Fibroblast of pulmonary artery (primary cell): ENCODE data around the gene CHAC1.

Experiments
- DNase-seq: peaks from one replicate; pipeline ENCODE4 v3.0.0-alpha.2; 2010; ENCODE audit warnings: low read depth
- H3K4me3 ChIP-seq: replicated peaks from 2 replicates; pipeline ENCODE4 v1.5.1; 2011; ENCODE audit warnings: low read depth, mild to moderate bottlenecking, control low read depth, low read length, moderate library complexity
- TF ChIP-seq, protein P1 (sequence below): IDR thresholded peaks from 2 replicates; pipeline ENCODE4 v1.5.1; 2011; ENCODE audit warnings: mild to moderate bottlenecking, control low read depth, low read length, inconsistent platforms; ENCODE audit errors: missing control alignments

CHAC1 gene

DNA sequence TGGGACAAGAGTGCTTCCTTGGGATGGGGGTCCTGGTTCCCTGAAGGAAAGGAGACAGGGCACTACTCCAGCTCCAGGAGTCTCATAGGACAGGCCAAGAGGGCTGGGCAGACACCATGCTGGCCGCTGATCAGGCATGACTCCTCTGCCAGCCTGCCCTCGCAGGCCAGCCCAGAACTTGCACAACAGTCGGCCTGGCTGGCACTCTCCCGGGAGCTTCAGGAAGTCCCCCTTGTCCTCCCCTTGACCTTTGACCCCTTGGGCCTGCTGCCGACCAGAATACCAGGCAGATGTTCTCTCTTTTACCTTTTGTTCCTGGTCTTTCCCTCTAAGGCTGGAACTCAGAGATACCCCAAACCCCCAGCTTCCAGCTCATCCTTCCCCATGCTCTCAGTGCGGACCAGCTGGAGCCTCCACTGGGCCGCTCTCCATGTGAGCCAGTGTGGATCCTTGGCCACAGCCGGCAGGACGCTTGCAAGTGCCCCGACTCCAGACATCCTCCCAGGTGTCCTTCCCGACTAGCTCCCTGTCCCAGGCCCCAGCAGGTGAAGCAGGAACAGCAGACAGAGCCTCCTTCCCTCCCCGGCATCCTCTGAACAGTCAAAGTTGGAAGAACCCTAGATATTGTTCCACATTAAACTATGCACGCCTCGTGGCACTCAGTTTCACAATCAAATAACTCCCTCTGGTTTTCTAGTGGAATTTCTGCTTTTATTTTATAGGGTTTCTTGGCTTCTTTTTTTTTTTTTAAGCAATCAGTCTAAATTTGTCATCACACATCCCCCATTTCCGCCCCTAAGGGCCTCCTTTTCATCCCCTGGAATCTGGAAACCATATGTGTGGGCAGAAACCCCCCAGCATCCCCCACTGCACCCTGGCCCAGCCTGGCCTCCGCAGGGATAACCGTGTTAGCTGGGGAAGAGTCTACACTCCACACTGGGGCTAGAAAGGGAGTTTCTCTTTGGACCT lies 43.3 kb upstream of the CHAC1 start:
- H3K4me3 ChIP-seq, result no peak overlapping the region
- TF ChIP-seq, protein P1, sequence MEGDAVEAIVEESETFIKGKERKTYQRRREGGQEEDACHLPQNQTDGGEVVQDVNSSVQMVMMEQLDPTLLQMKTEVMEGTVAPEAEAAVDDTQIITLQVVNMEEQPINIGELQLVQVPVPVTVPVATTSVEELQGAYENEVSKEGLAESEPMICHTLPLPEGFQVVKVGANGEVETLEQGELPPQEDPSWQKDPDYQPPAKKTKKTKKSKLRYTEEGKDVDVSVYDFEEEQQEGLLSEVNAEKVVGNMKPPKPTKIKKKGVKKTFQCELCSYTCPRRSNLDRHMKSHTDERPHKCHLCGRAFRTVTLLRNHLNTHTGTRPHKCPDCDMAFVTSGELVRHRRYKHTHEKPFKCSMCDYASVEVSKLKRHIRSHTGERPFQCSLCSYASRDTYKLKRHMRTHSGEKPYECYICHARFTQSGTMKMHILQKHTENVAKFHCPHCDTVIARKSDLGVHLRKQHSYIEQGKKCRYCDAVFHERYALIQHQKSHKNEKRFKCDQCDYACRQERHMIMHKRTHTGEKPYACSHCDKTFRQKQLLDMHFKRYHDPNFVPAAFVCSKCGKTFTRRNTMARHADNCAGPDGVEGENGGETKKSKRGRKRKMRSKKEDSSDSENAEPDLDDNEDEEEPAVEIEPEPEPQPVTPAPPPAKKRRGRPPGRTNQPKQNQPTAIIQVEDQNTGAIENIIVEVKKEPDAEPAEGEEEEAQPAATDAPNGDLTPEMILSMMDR, result no peak
- peak; percentile 66 for DNase-seq

DNA sequence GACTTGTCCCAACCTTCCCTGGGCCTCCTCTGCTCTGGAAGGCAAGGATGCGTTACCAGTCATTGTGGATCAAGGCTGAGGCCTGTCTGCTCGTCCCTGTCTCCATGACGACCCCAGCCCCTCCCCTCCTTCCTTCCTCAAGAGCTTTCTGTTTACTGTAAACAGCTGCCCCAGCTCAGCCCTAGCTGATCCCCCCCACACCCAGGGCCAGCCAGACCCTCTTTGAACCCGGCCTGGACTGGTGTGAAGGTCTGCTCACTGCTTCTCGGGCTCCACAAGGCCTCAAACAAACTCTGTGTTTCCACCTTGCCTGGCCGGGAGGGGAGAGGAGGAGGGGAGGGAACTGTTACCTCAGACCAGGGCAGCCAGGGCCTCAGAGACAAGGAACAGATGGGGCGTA lies 42.1 kb upstream of the CHAC1 start:
- DNase-seq, result no peak
- TF ChIP-seq, protein P1, result no peak
- H3K4me3 ChIP-seq, result no peak overlapping the region

DNA sequence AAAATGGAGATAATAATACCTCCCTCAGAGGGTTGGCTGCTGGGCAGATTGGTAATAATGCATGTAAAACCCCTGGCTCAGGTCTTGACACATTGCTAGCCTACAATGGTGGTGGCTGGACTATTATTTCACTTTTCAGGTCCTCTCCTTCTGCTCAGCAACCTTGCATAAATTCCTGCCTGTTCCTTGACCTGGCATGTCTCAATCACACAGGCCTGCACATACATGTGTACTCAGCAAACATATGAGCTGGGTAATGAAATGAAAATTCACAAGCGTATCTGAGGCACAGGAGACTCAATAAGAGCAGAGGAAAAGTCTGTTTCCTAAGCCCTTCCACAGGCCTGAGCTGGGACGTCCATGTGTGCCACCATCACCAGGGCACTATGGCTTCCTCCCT lies 41.6 kb upstream of the CHAC1 start:
- no peak overlapping the region for H3K4me3 ChIP-seq
- TF ChIP-seq, protein P1, result no peak
- no peak for DNase-seq

DNA sequence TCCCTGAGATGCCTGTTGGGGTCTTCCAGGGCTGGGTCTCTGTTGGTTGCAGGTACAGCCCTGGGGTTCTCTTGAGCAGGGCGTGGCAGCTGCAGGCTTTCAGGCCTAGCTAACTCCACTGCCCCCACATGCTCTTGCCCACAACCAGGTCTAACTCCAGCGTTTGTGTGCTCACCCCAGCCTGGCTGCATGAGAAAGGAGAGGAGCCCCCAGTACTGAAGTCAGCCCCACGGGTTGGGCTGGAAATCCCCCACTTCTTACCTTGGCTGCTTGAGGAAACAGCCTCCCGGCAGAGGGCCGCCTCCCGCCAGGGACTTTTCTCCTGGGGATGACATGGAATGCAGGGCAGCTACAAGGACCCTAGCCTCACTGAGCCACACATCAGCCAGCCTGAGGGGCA lies 40.8 kb upstream of the CHAC1 start:
- DNase-seq, result no peak
- no peak overlapping the region for H3K4me3 ChIP-seq
- TF ChIP-seq, protein P1, result no peak

DNA sequence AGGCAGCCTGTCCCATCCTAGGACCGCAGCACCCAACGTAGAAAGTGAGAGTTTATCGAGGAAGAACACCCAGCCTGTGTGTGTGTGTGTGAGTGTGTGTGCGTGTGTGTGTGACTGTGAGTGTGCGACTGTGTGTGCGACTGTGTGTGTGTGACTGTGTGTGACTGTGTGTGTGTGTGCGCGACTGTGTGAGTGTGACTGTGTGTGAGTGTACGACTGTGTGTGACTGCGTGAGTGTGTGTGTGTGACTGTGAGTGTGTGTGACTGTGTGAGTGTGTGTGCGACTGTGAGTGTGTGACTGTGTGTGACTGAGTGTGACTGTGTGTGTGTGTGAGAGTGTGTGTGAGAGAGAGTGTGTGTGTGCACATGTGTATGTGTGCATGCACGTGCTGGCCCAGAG lies 39.3 kb upstream of the CHAC1 start:
- H3K4me3 ChIP-seq, result no peak overlapping the region
- TF ChIP-seq, protein P1, result no peak
- no peak for DNase-seq

DNA sequence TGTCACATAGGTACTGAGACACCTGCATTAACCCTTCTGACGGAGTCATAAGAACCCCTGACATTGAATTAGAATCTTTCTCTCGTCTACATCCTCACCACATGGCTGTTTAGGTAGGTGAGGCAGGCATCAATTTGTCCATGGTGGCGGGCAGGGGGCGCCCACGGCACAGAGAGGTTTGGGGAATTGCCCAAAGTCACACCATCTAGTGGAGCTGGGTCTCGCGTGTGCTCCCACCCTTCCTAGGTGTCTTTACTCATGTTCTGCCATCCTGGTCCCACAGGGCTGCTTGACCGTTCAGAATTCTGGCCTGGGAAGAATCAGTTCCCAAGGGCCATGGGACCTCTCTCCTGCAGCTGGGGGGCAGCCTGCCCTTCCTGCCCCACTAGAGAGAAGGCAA lies 38.8 kb upstream of the CHAC1 start:
- no peak overlapping the region for H3K4me3 ChIP-seq
- TF ChIP-seq, protein P1, result no peak
- no peak for DNase-seq

DNA sequence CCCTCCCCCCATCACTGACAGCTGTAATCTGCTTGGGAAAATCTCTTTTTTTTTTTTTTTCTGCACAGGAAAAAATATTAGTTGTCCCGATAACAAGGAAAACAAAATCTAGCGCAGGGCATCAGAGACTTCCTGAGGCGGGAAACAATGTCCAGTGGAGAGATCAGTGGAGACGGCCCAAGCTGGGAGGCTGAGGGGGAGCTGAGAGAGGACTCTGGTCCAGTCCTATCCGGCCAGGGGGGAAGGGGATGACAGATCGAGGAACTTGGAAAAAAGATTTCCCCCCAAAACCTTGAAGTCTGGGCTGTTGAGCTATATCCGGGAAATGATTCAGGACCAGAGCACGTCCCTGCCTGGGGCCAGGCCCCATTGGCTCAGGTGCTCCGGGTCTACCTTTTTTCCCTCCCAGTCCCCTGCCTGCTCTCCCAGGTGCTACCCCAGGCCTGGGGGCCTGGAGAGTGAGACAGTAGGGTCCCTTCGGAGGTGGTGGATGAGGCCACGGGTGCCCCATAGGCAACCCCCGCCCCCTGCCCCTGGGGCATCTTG lies 38.1 kb upstream of the CHAC1 start:
- no peak for DNase-seq
- TF ChIP-seq, protein P1, result no peak
- no peak overlapping the region for H3K4me3 ChIP-seq
